ENCODE results near the gene PRODH2.
A peak's percentile ranks its signal among the peaks of the same experiment; 100 is the strongest.
"Not testable (repeated sequence)": the region's sequence is repeated elsewhere in the genome, so short reads cannot be mapped to it uniquely, and the experiment has no call there.

The PRODH2 gene

DNA sequence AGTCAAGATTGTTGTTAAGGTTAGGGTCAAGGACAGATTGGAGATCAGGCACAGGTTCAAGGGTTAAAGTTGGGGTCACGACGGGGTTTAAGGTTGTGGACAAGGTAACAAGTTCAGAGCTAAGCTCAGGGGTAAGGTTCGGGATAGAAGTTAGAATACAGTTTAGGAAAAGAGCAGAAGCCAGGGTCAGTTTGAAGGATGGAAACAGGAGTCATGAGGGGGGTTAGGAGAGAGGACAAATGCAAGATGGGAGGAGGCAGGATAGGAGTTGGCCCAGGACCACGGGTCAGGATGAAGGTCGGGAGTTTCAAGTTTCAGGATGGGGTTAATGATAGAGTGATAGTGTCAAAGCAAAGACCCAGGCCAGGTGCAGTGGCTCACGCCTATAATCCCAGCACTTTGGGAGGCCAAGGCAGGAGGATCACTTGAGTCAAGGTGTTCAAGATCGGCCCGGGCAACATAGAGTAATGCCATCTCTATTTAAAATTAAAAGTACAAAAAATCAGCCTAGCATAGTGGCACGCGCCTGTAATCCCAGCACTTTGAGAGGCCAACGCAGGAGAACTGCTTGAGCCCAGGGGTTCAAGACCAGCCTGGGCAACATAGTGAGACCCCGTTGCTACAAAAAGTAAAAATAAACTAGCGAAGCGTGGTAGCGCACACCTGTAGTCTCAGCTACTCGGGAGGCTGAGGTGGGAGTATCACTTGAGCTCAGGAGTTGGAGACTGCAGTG, 32.0 kb upstream of the PRODH2 start:
- DNase-seq (ENCODE audit: insufficient read length, low spot score): no peak
- no peak for FAIRE-seq

DNA sequence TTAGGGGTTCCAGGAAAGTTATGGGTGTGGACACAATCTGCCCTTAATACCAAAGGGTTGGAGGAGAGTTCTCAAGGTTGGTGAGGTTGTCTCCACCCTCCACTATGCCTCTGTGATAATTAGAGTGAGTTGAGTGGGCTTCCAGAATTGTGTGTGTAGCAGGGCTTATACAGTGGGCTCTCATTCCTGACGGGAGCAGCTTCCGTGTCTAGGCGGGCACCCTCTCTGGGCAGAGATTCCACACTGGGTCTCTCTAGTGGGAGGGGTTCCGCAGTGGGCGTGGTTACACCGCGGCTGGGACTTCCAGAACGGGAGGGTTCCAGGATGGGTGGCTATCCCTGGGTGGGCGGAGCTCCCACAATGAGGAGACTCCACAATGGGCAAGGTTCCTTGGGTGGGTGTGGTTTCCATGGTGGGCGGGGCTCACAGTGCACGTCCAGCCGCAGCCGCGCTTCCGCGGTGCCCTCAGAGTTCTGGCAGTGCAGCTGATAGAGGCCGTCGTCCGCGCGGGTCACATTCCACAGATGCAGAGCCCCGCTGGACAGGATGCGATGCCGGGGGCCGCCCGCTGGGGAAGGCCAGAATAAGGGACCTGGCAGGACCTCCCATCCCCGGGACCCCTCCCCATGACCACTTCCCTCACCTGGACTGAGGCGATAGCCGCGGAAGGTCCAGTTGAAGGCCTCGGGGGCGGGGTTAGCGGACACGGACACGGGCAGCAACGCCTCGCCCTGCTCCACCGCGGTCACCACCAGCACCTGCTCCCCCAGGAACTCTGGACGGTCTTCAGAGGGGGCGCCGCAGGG, 31.2 kb upstream of the PRODH2 start:
- DNase-seq (ENCODE audit: insufficient read length, low spot score) (no peak), FAIRE-seq (no peak)

DNA sequence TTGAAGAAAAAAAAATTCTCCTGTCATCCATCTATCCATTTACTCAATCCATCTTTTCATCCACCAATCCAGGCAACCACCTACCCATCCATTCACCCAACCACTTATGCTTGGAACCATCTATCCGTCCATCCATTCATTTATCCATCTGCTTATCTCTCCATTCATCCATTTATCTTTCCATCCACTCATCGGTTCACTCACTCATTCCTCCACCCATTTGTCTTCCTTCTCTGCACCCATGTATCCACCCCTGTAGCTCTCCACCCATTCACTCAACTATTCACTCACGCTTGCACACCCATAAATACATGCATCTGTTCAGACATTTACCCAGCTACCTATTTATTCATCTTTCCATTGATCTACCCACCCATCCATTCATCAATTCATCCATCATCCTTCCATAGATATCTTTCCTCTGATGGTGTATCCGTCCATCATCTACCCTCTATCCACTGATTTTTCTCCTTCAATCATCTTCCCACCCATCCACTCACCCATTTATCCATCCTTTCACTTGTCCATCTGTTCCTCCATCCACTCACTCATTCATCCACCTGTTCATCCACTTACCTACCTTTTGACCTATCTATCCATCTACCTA, 30.1 kb upstream of the PRODH2 start:
- FAIRE-seq (no peak), DNase-seq (ENCODE audit: insufficient read length, low spot score) (no peak)

DNA sequence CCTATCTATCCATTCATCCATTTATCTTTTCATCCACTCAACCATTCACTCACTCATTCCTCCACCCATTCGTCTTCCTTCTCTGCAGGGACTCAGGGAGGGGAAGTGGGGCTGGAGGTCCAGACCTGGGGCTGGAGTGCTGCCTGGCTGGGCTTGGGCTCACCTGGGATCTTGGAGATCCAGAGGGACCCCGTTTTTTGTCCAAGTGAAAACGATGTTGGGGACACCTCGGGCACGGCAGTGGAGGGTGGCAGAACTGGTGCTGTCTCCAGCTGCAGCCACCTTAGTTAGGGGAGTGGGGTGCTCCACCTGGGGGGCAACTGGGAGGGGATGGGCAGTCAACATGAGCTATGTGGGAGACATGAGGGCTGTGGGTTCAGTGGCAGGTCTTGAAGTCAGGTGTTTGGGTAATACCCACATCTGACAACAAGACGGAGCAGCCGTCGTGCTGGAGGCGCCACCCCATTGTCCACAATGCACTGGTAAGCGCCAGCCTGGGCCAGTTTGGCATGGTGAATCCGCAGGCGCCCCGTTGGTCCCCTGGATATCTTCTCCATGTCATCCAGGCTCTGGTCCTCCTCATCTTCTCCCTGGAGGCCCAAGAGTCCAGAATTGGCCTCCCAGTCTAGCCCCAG, 29.4 kb upstream of the PRODH2 start:
- DNase-seq (ENCODE audit: insufficient read length, low spot score) (no peak), FAIRE-seq (no peak)

DNA sequence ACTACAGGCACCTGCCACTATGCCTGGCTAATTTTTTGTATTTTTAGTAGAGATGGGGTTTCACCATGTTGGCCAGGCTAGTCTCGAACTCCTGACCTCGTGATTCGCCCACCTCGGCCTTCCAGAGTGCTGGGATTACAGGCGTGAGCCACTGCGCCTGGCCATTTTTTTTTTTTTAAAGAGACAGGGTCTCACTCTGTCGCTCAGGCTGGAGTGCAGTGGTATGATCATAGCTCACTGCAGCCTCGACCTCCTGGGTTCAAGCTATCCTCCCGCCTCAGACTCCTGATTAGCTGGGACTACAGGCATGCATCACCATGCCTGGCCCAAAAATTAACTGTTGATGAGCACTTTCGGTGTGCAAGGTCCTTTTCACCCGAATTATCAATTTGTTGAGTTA, 23.5 kb upstream of the PRODH2 start:
- DNase-seq (ENCODE audit: insufficient read length, low spot score); FAIRE-seq: not testable (repeated sequence)

DNA sequence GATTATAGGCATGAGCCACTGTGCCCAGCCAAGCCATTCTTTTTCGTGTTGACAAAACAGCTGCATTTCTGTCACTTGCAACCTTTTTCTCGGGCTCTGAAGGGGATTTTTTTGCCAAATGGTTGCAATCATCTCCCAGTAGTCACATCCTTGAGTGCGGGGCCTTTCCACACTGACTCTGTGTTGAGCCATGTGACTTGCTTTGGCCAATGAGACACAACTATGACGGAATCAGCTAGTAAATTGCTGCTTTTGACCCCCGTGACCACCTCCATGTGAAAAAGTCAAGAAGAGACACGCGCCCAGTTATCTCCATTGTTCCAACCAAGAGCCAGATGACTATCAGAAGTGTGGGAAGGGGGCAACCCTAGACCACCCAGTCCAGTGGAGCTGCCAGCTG, 21.3 kb upstream of the PRODH2 start:
- no peak for FAIRE-seq
- DNase-seq (ENCODE audit: insufficient read length, low spot score): no peak

DNA sequence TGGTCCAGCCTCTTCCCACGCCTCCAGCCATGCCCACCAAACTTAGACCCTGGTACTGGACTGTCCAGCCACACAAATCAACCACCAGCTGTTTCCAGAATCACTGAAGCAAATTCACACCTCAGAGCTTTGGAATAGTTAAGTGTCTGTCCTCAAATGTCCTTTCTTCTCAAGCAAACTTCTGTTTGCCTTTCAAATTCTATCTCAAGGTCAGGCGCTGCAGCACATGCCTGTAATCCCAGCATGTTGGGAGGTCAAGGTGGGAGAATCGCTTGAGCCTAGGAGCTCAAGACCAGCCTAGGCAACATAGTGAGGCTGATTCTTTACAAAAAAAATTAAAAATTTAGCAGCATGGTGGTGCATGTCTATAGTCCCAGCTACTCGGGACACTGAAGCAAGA, 19.4 kb upstream of the PRODH2 start:
- DNase-seq (ENCODE audit: insufficient read length, low spot score) (no peak), FAIRE-seq (no peak)

DNA sequence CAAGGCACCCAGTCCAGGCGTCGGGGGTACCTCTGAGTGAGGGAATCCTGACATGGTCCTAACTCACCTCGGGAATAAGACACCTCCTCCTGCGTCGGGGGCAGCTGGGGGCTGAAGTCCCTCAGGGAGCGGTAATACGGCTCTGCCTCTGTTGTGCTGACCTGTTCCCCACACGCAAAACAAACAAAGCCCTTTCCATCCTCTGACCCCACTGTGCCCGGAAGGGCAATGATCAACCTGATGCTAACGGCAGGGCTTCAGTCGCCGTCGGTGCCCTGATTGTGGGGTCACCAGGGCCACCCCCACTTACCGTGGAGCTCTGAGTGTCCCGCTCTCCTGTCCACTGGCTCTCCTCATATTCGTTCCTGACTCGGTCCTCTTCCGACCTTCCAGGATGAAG, 18.3 kb upstream of the PRODH2 start:
- DNase-seq (ENCODE audit: insufficient read length, low spot score) (no peak), FAIRE-seq (no peak)

DNA sequence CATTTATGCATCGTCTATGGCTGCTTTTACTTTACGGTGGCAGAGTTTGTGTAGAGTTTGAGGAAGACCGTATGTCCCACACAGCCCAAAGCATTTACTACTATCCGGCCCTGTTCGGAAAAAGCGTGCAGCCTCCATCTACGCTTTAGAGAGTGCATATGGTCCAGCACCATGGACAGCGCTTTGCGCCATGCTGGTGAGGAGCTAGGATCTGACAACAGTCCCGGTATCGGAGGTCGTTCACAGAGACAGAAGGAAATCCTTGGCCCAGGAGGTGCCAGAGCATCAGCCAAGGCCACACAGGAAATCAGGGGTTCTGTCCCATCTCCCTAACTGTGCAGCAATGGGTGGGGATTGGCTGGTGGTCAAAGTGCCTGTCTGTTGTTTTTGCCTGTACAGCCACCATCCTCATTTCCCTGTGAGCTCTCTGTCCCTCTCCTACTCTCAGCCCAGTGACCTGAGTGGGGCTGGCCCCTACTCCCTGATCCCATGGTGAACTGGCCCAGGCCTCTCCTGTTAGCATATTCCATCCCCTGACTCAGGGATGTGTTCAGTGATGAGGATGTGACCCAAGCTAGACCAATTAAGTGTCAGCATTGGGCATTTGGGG, 16.2 kb upstream of the PRODH2 start:
- DNase-seq (ENCODE audit: insufficient read length, low spot score) (no peak), FAIRE-seq (peak; percentile 40)

DNA sequence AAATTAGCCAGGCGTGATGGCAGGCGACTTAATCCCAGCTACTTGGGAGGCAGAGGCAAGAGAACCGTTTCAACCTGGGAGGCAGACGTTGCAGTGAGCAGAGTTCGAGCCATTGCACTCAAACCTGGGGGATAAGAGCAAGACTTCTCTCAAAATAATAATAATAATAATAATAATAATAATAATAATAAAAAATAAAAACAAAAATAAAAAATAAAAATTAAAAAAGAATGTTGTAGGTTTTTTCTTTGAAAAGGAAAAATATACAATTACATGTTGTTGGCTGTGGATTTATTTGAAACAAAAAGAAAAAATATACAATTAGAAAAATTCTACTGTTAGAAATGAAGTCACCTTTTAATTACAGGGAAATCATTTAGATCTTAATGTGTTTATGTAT, 11.5 kb upstream of the PRODH2 start:
- DNase-seq (ENCODE audit: insufficient read length, low spot score) (no peak), FAIRE-seq (no peak)

DNA sequence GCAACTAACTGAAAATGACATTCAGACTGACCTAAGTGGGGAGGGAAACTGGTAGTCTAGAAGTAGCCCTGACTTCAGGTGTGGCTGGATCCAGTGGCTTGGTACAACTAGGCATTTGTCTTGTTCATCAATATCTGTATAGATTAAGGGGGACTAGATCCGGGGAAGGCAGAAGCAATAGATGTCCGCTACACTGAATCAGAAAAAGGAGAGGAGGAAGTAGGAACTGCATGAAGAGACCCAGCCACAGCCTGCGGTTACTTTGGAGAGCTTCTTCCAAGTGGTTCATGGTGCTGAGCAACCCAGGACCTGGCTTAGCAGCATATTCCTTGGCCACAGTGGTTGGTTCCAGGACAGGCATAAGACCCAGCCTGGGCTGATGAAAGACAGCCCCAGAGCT, 9.9 kb upstream of the PRODH2 start:
- no peak for DNase-seq (ENCODE audit: insufficient read length, low spot score)
- no peak for FAIRE-seq

DNA sequence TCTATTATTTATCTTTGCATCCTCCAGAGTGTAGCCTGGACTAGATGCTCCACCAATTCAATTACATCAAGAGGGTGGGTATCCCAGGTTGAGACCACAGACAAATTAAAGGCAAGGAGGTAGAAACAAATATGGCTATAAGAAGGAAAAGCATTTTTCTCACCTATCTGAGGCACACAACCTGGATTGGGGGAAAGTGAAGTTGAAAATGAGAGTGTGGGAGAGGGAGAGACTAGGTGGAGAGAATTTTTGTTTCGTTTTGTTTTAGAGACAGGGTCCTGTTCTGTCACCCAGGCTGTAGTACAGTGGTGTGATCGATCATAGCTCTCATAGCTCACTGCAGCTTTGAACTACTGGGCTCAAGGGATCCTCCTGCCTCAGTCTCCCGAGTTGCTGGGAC, 5.8 kb upstream of the PRODH2 start:
- FAIRE-seq: no peak

DNA sequence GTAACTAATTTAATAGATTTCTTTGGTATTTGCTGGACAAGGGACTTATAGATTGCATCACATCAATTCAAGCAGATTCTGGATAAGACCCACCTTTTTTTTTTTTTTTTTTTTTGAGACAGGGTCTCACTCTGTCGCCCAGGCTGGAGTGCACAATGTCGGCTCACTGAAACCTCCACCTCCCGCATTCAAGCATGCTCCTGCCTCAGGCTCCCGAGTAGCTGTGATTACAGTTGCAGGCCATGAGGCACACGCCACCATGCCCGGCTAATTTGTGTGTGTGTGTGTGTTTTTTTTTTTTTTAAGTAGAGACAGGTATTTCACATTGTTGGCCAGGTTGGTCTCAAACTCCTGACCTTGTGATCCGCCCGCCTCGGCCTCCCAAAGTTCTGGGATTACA, 4.2 kb upstream of the PRODH2 start:
- DNase-seq (ENCODE audit: insufficient read length, low spot score): no peak
- FAIRE-seq: no peak

More for the DNA sequence above, 5.8 kb upstream of the PRODH2 start:
- DNase-seq (ENCODE audit: insufficient read length, low spot score): no peak

DNA sequence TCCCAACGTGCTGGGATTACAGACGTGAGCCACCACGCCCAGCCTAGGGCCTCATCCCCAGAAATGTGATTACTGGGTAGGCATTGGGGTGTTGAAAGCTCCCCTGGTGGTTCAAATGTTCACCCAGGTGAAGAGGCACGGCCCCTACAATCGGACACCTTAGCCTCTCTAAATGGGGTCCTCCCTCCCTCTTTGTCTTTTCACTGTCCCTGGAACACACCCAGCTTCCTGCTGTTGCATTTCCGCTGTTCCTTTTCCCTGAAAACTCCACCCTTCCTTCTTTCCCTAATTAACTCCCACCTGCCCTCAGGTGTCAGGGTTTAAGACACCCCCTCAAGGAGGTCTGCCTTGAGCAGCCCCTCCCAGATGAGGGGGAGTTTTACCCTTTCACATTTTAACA, 3.6 kb upstream of the PRODH2 start:
- FAIRE-seq: no peak
- DNase-seq (ENCODE audit: insufficient read length, low spot score): no peak

DNA sequence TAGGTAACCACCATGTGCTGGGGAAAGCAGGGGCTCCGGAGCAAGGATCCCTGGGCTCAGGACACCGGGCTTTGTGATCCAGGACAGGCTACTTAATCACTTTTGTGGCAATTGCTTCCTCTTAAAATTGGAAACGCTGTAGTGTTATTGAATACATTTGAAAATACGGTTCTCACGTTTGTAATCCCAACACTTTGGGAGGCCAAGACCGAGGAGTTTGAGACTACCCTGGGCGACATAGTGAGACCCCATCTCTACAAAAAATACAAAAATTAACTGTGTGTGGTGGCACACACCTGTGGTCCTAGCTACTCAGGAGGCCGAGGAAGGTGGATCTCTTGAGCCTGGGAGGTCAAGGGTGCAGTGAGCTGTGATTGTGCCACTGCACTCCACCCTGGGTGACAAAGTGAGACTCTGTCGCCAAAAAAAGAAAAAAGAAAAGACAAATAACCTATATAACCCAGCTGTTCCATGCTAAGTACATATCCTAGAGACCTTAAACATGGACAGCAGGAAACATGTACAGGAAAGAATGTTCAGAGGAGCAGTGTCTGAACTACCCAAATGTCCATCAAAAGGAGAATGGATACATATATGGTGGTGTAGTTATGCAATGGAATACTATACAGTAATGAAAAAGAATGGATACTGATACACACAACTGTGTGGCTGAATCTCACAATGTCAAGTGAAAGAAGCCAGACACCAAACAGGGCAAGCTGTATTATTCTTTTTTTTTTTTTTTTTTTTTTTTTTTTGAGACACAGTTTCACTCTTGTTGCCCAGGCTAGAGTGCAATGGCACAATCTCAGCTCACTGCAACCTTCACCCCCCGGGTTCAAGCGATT, 622 bp upstream of the PRODH2 start:
- FAIRE-seq (no peak), DNase-seq (ENCODE audit: insufficient read length, low spot score) (no peak)

DNA sequence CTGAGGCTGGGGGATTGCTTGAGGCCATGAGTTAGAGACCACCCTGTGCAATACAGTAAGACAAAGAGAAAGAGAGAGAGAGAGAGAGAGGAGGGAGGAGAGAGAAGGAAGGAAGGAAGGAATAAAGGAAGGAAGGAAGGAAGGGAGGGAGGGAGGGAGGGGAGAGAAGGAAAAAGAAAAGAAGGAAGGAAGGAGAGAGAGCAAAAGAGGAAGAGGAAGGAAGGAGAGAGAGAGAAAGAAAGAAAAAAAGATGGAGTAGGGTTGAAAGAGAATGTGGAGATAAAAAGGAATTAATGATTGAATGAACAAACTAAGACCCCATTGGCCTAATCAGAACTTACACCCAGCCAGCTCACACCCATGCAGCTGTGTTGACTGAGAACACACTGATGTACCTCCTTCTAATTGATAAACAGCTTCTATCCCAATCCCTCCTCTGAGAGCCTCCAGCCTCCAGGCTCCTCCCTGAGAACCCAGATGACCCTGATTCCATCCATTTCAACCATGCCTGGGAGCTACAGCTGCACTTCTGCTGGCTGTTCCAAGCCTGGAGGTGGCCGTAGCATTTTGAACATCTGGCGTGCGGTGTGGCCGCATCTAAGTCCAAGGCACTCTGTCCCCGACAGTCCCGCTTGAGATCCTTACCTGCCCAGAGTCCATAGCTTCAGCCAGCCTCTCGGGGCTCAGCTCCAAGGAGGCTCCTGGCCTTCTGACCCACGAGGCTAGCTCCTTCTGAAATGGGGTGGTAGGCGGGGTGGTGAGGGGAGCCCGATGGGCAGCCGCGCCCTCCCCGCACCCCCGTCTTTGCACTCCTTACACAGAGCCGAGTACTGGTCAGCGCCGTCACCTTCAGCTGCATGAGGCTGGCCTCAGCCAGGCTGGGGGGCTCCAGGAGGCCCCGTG, 1.1 kb downstream of the PRODH2 start:
- no peak for FAIRE-seq
- no peak for DNase-seq (ENCODE audit: insufficient read length, low spot score)

DNA sequence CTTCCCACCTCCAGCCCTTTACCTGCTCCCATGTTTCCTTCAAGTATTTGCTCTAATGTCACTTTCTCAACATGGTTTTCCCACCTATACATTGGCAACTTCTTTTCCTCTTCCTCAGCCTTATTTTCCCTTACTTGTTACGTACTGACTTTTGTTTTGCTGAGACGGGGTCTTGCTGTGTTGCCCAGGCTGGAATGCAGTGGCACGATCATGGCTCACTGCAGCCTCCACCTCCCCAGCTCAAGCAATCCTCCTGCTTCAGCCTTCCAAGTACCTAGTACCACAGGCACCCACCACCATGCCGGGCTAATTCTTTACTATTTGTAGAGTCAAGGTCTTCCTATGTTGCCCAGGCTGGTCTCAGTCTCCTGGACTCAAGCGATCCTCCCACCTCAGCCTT, 5.0 kb downstream of the PRODH2 start:
- no peak for DNase-seq (ENCODE audit: insufficient read length, low spot score)
- no peak for FAIRE-seq

DNA sequence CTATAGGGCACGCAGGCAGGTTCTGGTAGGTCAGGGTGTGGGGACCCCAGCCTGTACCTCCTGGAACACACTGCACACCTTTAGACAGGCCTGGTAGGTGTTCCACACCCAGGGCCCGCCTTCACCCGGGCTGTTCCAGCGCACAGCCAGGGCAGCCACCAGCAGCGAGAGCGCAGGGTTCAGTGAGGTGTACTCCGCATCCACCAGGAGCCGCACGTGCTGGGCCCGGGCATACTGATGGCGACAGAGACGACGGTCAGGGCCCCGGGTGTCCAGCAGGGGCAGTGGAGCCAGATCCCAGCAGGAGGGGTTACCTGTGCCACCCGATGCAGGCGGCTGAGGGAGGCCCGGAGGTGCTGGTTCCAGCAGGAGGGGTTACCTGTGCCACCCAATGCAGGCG, 6.0 kb downstream of the PRODH2 start:
- DNase-seq (ENCODE audit: insufficient read length, low spot score) (no peak), FAIRE-seq (no peak)

DNA sequence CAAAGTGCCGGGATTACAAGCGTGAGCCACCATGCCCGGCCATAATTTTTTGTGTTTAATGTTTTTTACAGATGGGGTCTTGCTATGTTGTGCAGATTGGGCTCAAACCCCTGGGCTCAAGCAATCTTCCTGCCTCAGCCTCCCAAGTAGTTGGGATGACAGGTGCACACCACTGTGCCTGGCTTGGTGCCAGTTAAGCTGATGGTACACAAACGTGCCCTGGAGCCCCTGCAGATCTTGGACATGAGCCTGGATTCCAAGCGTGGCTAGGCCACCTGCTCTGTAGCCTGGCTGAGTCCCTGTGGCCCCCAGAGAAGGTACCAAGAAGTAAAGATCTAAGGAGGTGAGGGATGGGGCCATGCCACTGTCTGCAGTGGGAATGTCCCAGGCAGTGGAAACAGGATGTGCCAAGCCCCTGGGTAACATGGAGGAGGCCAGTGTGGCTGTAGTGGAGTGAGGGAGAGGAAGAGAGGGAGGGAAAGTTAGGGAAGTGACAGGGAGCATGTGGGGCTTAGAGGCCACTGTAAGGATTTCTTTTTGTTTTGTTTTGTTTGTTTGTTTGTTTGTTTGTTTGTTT, 7.0 kb downstream of the PRODH2 start:
- DNase-seq (ENCODE audit: insufficient read length, low spot score) (no peak), FAIRE-seq (no peak)

Data from GM19239 (cell line).